ENCODE measurements around the gene PAPSS1. TPM values are rescaled to one million over a fixed set of nuclear protein-coding genes. Genes with fewer than 3 reads are reported as not detected.

The PAPSS1 gene
- total RNA-seq, 1 donor from 2014 or later, result 70.8 TPM

GRCh38 chr4:107593230-107593629 lies 126.8 kb downstream of the PAPSS1 start:
- H3K9me3 ChIP-seq, result peaks cover 25% of the 10 kb centered on the region
- ATAC-seq (no peak), DNase-seq (no peak)
- H3K36me3 ChIP-seq, result no peaks in the 10 kb centered on the region
- no peaks in the 10 kb centered on the region for H3K27me3 ChIP-seq
- no peaks in the 10 kb centered on the region for H3K4me1 ChIP-seq
- intact Hi-C loops (cut with DNase I), result no loop called here
- no peak overlapping the region for H3K4me3 ChIP-seq
- no peak overlapping the region for H3K27ac ChIP-seq
- no peak for TF ChIP-seq CTCF (IDR thresholded peaks at IDR 0.05)

- Histone ChIP-seq H3K4me3 (no peak overlapping the region), H3K4me1 (no peaks in the 10 kb centered on the region), H3K27me3 (no peaks in the 10 kb centered on the region), H3K36me3 (no peaks in the 10 kb centered on the region), H3K27ac (no peak overlapping the region), H3K9me3 (peaks cover 30% of the 10 kb centered on the region)
- no peak for TF ChIP-seq CTCF (IDR thresholded peaks at IDR 0.05)
- no peak for DNase-seq
- intact Hi-C loops (cut with DNase I), result no loop called here
- ATAC-seq, result no peak
Measured at GRCh38 chr4:107592519-107592918, 127.5 kb downstream of the PAPSS1 start.

- Histone ChIP-seq H3K4me1 (no peaks in the 10 kb centered on the region), H3K4me3 (no peak overlapping the region), H3K9me3 (peaks cover 30% of the 10 kb centered on the region), H3K27me3 (no peaks in the 10 kb centered on the region), H3K36me3 (no peaks in the 10 kb centered on the region), H3K27ac (no peak overlapping the region)
- intact Hi-C loops (cut with DNase I), result no loop called here
- no peak for DNase-seq
- ATAC-seq, result no peak
- no peak for TF ChIP-seq CTCF (IDR thresholded peaks at IDR 0.05)
Measured at GRCh38 chr4:107589269-107589668, 130.8 kb downstream of the PAPSS1 start.

GRCh38 chr4:107586371-107586770 lies 133.7 kb downstream of the PAPSS1 start:
- H3K4me1 ChIP-seq, result no peaks in the 10 kb centered on the region
- no peaks in the 10 kb centered on the region for H3K36me3 ChIP-seq
- no peak for TF ChIP-seq CTCF (IDR thresholded peaks at IDR 0.05)
- H3K4me3 ChIP-seq, result no peak overlapping the region
- no peaks in the 10 kb centered on the region for H3K27me3 ChIP-seq
- ATAC-seq, result no peak
- intact Hi-C loops (cut with DNase I), result no loop called here
- peaks cover 30% of the 10 kb centered on the region for H3K9me3 ChIP-seq
- no peak overlapping the region for H3K27ac ChIP-seq
- DNase-seq, result no peak

- Histone ChIP-seq H3K27ac (no peak overlapping the region), H3K9me3 (no peaks in the 10 kb centered on the region), H3K27me3 (no peaks in the 10 kb centered on the region), H3K36me3 (no peaks in the 10 kb centered on the region), H3K4me1 (no peaks in the 10 kb centered on the region), H3K4me3 (no peak overlapping the region)
- intact Hi-C loops (cut with DNase I), result no loop called here
- ATAC-seq (no peak), DNase-seq (no peak)
- TF ChIP-seq CTCF (IDR thresholded peaks at IDR 0.05), result no peak
Measured at GRCh38 chr4:107579099-107579498, 140.9 kb downstream of the PAPSS1 start.

GRCh38 chr4:107578321-107578720 lies 141.7 kb downstream of the PAPSS1 start:
- no peak for DNase-seq
- Histone ChIP-seq H3K36me3 (no peaks in the 10 kb centered on the region), H3K4me3 (no peak overlapping the region), H3K9me3 (no peaks in the 10 kb centered on the region), H3K4me1 (no peaks in the 10 kb centered on the region), H3K27me3 (no peaks in the 10 kb centered on the region), H3K27ac (no peak overlapping the region)
- intact Hi-C loops (cut with DNase I), result no loop called here
- TF ChIP-seq CTCF (IDR thresholded peaks at IDR 0.05), result no peak
- ATAC-seq, result no peak

All from upper lobe of right lung (tissue), 1 donor.